HG03103 (cell line): ENCODE results near the gene ARMC7.

ENCODE experiments used
- ATAC-seq: cut with Tn5 transposase; IDR thresholded peaks from one replicate; pipeline ENCODE4 v1.9.1; 2021; ENCODE audit warnings: low read depth; ENCODE audit not compliant: unreplicated experiment

ARMC7 gene

GRCh38 chr17:75098861-75099260 is 10.9 kb upstream of the ARMC7 start:
- ATAC-seq: no peak

- no peak for ATAC-seq
Observed at GRCh38 chr17:75099881-75100595, 9.7 kb upstream of the ARMC7 start.

DNA sequence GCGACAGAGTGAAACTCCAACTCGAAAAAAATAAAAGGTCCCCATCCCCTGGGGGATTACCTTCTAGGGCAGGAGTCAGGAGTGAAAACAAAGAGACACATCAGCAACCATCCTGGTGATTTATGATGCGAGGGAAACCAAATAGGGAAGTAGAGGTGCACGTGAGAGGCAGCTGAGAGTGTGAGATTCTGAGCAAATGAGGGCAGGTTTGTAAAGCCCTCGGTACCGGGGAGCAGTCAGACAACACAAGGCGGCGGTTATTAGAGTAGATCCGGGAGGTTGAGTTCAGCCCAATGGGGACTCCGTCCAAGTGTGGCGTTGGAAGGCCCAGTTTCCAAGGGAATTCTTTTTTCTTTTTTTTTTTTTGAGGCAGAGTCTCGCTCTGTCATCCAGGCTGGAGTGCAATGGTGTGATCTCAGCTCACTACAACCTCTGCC is 7.4 kb upstream of the ARMC7 start:
- ATAC-seq: no peak

DNA sequence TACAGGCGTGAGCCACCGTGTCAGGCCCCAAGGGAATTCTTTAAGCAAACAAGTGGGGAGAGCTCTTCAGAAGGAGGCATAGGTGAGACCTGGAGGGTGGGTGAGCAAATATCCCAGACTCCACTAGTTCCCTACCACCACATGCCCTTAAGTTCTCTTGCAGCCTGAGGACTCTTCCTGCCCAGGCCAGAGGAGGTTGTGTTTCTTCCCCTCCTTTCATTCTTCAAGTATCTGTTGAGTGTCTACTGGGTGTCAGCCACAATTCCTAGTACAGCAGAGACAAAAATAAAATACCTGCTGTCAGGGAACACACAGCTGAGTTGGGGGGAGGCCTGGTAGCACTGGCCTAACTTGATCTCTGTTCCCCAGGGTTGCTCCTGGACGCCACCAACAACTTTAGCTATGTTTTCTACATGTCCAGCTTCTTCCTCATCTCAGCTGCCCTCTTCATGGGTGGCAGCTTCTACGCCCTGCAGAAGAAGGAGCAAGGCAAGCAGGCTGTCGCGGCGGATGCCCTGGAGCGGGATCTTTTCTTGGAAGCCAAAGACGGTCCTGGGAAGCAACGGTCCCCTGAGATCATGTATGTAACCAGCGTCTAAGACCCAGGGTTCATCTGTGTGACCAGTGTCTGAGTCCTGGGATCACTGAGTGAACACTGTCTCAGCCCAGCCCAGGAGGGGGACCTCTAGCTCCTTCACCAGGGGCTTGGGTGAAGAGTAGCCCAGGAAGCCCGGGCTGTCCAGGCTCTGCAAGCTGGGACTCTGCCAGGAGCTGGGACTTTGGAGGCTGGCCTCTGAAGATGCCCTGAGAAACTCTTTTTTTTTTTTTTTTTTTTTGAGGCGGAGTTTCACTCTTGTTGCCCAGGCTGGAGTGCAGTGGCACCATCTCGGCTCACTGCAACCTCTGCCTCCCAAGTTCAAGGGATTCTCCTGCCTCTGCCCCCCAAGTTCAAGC is 5.9 kb upstream of the ARMC7 start:
- no peak for ATAC-seq

DNA sequence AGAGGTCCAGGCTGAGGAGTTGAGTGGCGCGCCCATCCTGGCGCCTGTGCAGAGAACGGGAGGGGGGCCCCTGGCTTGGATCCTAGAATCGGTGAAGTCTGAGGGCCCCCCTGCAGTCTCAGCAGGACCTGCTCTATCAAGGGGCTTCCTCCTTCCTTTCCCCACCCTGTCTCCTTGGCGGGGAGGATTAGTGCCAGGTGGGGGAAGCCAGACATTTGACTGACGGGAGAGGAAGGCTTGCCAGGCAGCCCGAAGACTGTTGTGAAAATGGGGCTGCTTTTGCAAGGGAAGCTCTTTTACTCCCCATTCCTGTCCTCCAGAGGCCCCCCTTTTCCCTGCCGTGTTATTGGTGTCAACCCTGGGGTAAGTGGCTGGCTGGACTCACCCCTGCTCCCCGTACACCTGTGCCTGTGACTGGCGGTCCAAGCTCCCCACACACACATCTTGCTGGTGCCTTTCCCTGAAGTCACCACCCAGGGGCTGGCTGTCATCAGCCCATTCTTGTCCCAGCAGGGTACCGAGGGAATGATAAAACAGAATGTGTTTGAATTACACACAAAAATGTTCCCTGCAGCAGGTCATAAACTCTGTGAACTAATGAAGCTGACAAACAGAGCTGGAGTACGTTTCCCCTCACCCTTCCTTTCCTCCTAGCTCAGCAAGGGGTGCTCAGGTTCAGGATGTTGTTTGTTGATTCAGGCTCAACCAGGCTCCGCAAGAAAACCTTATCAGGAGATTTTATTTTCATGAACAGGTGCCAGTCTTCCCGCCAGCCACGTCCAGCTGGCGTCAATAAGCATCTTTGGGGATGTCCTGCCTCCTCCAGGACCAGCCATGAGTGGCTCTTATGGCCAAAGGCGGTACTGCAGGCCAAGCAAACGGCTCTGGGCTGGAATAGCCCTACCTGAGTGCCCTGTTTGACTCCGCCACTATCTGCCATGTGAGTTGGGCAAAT is 4.4 kb upstream of the ARMC7 start:
- ATAC-seq: no peak

- no peak for ATAC-seq
Observed at GRCh38 chr17:75108193-75108592, 1.6 kb upstream of the ARMC7 start.

DNA sequence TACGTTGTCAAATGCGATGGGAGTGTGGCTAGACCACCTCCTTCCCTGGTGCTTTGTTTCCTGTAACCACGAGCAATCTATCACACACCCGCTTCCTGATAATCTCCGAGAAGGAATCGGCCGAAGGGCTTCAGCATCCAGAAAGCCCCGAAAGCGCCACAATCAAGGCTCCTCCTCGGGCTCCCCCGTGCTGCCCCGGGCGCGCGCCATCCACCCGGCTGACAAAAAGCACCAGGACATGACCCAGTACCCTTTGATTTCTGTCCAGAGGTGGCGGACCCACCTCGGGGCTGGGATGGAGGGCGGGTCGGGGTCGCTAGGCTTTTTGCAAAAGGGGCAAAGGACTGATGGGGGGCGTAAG is 743 bp upstream of the ARMC7 start:
- no peak for ATAC-seq

GRCh38 chr17:75110234-75110937 is 617 bp downstream of the ARMC7 start:
- ATAC-seq: no peak

- ATAC-seq: no peak
Observed at GRCh38 chr17:75111777-75112335, 2.1 kb downstream of the ARMC7 start.

DNA sequence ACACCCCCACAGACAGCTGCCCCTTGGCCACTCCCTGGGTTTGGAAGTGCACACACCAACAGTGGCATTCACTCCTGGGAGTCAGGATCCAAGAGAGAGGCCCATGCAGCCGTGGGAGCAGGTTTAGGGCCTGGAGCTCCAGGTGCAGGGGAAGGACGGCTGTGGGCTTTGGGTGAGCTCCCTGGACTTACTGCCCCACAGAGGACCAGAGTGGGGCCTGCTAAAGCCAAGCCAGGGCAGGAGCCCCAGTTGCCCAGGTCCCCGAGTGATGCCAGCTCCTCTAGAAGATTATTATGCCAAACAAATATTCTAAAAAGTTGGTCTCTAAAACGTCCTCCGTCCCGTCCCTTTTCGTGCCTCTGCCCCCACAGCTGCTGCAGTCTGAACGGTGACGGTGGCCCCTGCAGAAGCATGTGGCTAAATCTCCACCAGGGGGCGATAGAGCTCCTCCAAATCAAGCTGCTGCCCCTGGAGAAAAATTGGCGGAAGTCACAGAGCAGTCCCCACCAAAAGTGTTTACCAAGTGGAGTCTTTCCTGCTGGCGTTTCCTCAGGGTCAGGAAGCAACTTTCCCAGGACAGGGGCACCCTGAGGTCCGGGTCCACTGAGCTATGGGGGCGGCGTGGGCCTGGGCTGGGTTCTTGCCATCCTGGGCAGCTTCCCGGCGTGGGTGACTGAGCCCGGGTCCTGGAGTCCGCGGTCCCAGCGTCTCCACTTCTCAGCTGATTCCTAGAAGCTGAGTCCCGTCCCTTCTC is 4.2 kb downstream of the ARMC7 start:
- ATAC-seq: no peak

- ATAC-seq: no peak
Observed at GRCh38 chr17:75114552-75115314, 5.0 kb downstream of the ARMC7 start.

- no peak for ATAC-seq
Observed at GRCh38 chr17:75115555-75115954, 5.8 kb downstream of the ARMC7 start.

- no peak for ATAC-seq
Observed at GRCh38 chr17:75116737-75117136, 7.0 kb downstream of the ARMC7 start.

- ATAC-seq: no peak
Observed at GRCh38 chr17:75118307-75118706, 8.5 kb downstream of the ARMC7 start.

DNA sequence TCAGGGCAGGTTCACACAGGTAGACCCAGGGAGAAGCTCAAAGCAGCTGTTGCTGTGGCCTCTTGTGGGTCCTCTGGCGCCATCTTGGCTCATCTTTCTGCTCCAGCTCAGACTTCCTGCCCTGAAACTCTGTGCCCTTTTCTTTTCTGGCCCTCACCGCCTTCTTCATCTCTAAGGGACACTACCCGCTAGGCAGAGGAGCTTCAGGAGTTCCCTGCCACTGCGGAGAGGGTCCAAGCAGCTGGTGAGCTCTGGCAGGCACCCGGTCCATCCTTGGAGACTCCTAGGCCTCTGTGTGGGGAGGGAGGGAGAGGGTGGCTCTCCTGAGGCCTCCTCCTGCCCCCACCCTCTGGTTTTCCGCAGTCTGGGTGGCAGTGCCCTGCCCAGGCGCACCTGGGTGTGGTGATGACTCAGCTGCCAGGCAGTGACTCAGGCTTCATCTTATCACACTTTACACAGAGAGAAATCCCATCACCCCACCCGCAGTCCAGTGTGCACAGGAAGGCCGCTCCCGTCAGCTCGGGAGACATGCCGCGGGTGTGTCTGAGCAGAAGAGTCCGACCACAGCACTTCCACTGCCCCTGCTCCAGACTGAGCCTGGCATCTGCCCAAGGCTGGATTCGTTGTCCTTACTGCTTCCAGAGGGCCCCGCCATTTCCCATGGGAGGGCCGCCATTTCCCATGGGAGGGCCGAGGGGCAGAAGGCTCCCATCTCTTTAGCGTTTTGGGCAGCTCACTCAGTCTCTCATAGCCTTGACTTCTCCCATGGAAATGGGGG is 14.5 kb downstream of the ARMC7 start:
- ATAC-seq: no peak

DNA sequence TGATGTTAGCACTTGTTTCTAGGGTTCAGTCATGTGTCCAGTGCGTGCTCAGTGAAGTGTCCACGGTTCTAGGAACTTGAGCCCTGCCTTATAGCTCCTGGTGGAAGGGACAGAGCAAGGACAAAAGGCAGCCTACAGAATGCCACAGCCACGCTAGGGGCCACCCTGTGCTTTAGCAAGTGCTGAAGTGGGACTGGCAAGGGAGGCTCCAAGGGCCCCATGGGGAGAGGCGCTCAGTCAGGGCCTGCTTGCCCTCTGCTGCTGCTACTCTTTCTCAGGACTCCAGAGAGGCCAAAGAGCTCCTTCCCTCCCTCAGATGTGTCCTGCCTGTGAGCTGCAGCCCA is 15.0 kb downstream of the ARMC7 start:
- no peak for ATAC-seq

DNA sequence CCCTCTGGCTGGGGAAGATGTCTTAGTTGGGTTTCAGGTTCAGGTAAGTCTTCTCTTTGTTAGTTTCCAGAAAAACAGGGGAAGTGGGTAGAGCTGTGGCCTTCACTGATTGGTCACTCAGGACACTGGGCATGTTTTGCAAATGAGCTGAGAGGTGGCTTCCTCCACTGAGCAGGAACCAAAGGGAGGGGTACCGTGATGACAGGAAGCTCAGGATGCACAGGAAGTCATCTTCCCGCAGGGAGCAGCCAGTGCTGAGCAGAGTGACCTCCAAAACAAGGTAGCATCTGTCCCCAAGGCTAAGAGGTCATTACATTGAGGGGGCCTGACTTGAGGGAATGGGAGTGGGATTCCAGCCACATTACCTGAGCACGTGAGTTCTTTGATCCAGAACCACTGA is 16.2 kb downstream of the ARMC7 start:
- ATAC-seq: no peak

GRCh38 chr17:75126954-75127353 is 17.2 kb downstream of the ARMC7 start:
- ATAC-seq: no peak
